GM15510 (cell line): ENCODE measurements around the gene FCRLB.

Experiments
- POLR2A ChIP-seq: IDR thresholded peaks from 3 replicates; pipeline ENCODE4 v1.6.1; 2011; ENCODE audit warnings: borderline replicate concordance; ENCODE audit not compliant: insufficient read length; ENCODE audit errors: extremely low read depth

Gene FCRLB

GRCh38 chr1:161720956-161721737, at the start of gene FCRLB:
TSS of gene FCRLB (plus strand) at chr1:161721544. CDS start at chr1:161722673, 1,129 bp downstream.
- no peak for TF ChIP-seq POLR2A

- TF ChIP-seq POLR2A, result no peak
Measured at GRCh38 chr1:161676441-161676840, 44.9 kb upstream of the FCRLB start.

DNA sequence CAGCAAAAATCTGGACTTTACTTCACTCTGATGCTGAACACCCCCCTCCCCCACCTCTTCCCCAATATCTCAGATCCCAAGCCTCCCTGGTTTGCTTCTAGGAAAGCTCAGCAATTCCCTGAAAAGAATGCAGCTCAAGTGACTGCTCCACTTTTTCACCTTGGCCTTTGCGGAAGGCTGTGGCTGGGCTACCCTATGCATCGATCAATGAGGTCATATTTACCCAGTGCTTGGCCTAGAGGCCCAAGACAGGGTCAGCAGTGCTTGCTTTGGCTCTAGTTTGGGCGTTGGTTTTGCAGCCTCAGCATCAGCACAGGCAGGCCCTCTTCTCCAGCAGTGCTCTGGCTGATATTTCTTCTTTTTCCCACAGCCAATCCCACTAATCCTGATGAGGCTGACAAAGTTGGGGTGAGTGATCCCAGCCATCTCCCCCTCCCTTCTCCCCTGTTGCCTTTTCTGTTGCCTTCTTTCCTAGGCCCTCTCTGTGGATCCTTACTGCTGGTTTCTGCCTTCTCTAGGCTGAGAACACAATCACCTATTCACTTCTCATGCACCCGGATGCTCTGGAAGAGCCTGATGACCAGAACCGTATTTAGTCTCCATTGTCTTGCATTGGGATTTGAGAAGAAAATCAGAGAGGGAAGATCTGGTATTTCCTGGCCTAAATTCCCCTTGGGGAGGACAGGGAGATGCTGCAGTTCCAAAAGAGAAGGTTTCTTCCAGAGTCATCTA, 44.2 kb upstream of the FCRLB start:
- TF ChIP-seq POLR2A, result no peak

GRCh38 chr1:161678500-161678899, 42.8 kb upstream of the FCRLB start:
- no peak for TF ChIP-seq POLR2A

DNA sequence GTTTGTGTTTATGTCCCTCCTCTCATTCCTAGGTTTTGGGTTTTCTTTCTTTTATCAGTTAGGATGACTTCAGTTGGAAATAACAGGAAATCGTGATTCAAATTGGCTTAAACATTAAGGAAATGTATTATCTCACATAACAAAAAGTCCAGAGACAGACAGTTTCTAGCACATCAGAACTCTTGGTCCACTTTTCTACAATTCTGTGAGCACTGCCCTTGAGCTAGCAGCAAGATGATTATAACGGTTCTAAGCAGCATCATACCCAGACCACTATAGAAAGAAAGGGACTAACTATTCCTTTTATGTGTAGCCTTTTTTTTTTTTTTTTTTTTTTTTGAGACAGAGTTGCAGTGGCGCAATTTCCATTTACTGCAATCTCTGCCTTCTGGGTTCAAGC, 39.5 kb upstream of the FCRLB start:
- no peak for TF ChIP-seq POLR2A

DNA sequence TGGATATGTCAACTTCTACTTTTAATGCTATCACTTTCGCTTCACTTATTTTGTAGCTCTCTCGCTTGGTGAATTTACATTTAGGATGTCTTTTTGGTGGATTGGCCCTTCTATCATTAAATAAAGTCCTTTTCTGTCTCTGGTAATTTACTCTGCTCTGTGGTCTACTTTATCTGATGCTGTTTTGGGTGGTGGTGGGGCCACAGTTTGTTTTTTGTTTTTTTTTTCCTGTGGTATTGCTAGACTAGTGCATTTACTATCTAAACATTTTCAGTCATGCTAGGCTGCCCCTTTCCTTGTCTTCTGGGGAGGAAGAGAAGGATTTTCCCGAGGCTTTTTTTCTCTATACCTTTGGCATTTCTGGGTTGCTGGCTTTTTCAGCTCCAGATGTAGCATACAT, 32.4 kb upstream of the FCRLB start:
- TF ChIP-seq POLR2A, result no peak

GRCh38 chr1:161691846-161692245, 29.5 kb upstream of the FCRLB start:
- no peak for TF ChIP-seq POLR2A

- TF ChIP-seq POLR2A, result no peak
Measured at GRCh38 chr1:161702250-161702649, 19.1 kb upstream of the FCRLB start.

DNA sequence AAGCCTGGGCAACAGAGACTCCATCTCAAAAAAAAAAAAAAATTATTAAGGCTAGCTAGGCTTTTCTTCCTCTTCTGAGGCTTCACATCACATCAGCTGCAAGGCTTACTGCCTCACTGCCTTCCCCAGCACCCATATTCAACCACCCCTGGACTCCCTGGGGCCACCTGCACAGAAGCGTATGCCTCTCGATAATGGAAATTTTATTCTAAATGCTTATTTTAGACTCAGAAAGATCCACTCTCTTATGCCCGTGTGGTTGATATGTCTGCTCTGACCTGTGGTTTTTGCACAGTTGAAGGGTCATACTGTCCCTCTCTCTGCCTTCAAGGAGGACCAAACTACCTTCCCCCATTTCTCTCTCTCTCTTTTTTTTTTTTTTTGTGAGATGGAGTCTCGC, 15.8 kb upstream of the FCRLB start:
- TF ChIP-seq POLR2A, result no peak

GRCh38 chr1:161706113-161706481, 15.2 kb upstream of the FCRLB start:
- no peak for TF ChIP-seq POLR2A

- peak; percentile 68 for TF ChIP-seq POLR2A
Measured at GRCh38 chr1:161706482-161707347, 14.6 kb upstream of the FCRLB start, which contains the start of gene FCRLA. TSS of gene FCRLA (plus strand) at chr1:161707229. CDS start at chr1:161707265, 36 bp downstream.

- no peak for TF ChIP-seq POLR2A
Measured at GRCh38 chr1:161707503-161707902, 13.8 kb upstream of the FCRLB start.

DNA sequence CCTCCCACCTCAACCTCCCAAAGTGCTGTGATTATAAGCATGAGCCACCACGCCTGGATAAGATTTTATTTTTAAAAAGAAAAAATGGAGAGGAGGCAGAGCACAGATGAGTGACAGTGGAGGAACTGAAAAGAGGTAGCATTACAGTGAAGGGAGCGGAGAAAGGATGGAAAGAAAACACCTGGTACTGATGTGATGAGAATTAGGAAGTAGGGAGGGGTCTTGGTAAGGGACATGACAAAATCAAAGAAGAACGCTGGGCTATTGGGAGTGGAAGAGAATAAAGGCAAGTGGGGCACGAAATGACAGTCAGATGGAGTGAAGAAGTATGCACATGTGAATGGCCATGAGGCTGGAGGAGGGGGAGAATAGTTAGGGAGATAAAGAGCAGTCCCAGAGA, 12.0 kb upstream of the FCRLB start:
- TF ChIP-seq POLR2A, result no peak

- no peak for TF ChIP-seq POLR2A
Measured at GRCh38 chr1:161710560-161710959, 10.8 kb upstream of the FCRLB start.
